Measurements from ENCODE around the gene EML6. TPM values are rescaled to one million over a fixed set of nuclear protein-coding genes. Genes with fewer than 3 reads are reported as not detected.

The EML6 gene
- total RNA-seq, 1 donor from 2014 or later, result 2.5 TPM

GRCh38 chr2:54945391-54946219, 222.1 kb downstream of the EML6 start:
- no peak for TF ChIP-seq CTCF (IDR thresholded peaks at IDR 0.05)
- Histone ChIP-seq H3K27ac (peak overlapping the region; percentile 56), H3K27me3 (ENCODE audit: low read depth) (no peaks in the 10 kb centered on the region), H3K36me3 (no peaks in the 10 kb centered on the region), H3K4me3 (no peak overlapping the region), H3K9me3 (no peaks in the 10 kb centered on the region), H3K4me1 (peaks cover 5% of the 10 kb centered on the region)
- intact Hi-C loops (cut with DNase I), result no loop called here
- DNase-seq (no peak), ATAC-seq (peak; percentile 71 to 81)

GRCh38 chr2:54946220-54946805, 222.9 kb downstream of the EML6 start:
- Histone ChIP-seq H3K4me3 (no peak overlapping the region), H3K9me3 (no peaks in the 10 kb centered on the region), H3K36me3 (no peaks in the 10 kb centered on the region), H3K27ac (peak overlapping the region; percentile 56), H3K27me3 (ENCODE audit: low read depth) (no peaks in the 10 kb centered on the region), H3K4me1 (peaks cover 5% of the 10 kb centered on the region)
- ATAC-seq, result no peak
- no peak for DNase-seq
- intact Hi-C loops (cut with DNase I), result no loop called here
- no peak for TF ChIP-seq CTCF (IDR thresholded peaks at IDR 0.05)

GRCh38 chr2:54947136-54947535, 223.7 kb downstream of the EML6 start:
- intact Hi-C loops (cut with DNase I), result no loop called here
- H3K4me1 ChIP-seq, result peaks cover 5% of the 10 kb centered on the region
- ATAC-seq, result no peak
- no peaks in the 10 kb centered on the region for H3K9me3 ChIP-seq
- no peak for DNase-seq
- no peaks in the 10 kb centered on the region for H3K36me3 ChIP-seq
- no peaks in the 10 kb centered on the region for H3K27me3 ChIP-seq (ENCODE audit: low read depth)
- H3K4me3 ChIP-seq, result no peak overlapping the region
- TF ChIP-seq CTCF (IDR thresholded peaks at IDR 0.05), result no peak
- no peak overlapping the region for H3K27ac ChIP-seq

- H3K4me3 ChIP-seq, result no peak overlapping the region
- no peak overlapping the region for H3K27ac ChIP-seq
- H3K36me3 ChIP-seq, result no peaks in the 10 kb centered on the region
- no peaks in the 10 kb centered on the region for H3K27me3 ChIP-seq (ENCODE audit: low read depth)
- DNase-seq (no peak), ATAC-seq (no peak)
- no peak for TF ChIP-seq CTCF (IDR thresholded peaks at IDR 0.05)
- H3K9me3 ChIP-seq, result no peaks in the 10 kb centered on the region
- H3K4me1 ChIP-seq, result peaks cover 5% of the 10 kb centered on the region
- intact Hi-C loops (cut with DNase I), result no loop called here
Observed at GRCh38 chr2:54947646-54948045, 224.2 kb downstream of the EML6 start.

GRCh38 chr2:54948120-54948519, 224.7 kb downstream of the EML6 start:
- peaks cover 5% of the 10 kb centered on the region for H3K4me1 ChIP-seq
- ATAC-seq (no peak), DNase-seq (no peak)
- no peaks in the 10 kb centered on the region for H3K27me3 ChIP-seq (ENCODE audit: low read depth)
- TF ChIP-seq CTCF (IDR thresholded peaks at IDR 0.05), result no peak
- intact Hi-C loops (cut with DNase I), result no loop called here
- no peaks in the 10 kb centered on the region for H3K36me3 ChIP-seq
- H3K27ac ChIP-seq, result no peak overlapping the region
- H3K9me3 ChIP-seq, result no peaks in the 10 kb centered on the region
- no peak overlapping the region for H3K4me3 ChIP-seq
